Measurements from ENCODE around the gene DOCK9.

Gene DOCK9

GRCh38 chr13:98997011-98997730 lies 19.3 kb upstream of the DOCK9 start:
- no peak for DNase-seq

- DNase-seq, result no peak
Observed at GRCh38 chr13:98996046-98996445, 18.2 kb upstream of the DOCK9 start.

- no peak for DNase-seq
Observed at GRCh38 chr13:98994896-98995295, 17.0 kb upstream of the DOCK9 start.

- no peak for DNase-seq
Observed at GRCh38 chr13:98994080-98994479, 16.2 kb upstream of the DOCK9 start.

GRCh38 chr13:98992355-98992754 lies 14.5 kb upstream of the DOCK9 start:
- no peak for DNase-seq

GRCh38 chr13:98990701-98991100 lies 12.8 kb upstream of the DOCK9 start:
- DNase-seq, result no peak

- DNase-seq, result no peak
Observed at GRCh38 chr13:98989469-98990235, 11.8 kb upstream of the DOCK9 start.

- DNase-seq, result no peak
Observed at GRCh38 chr13:98988780-98989179, 10.9 kb upstream of the DOCK9 start.

- DNase-seq, result no peak
Observed at GRCh38 chr13:98988277-98988676, 10.4 kb upstream of the DOCK9 start.

- DNase-seq, result no peak
Observed at GRCh38 chr13:98987275-98987674, 9.4 kb upstream of the DOCK9 start.

GRCh38 chr13:98986226-98986846 lies 8.5 kb upstream of the DOCK9 start:
- no peak for DNase-seq

GRCh38 chr13:98985591-98985990 lies 7.7 kb upstream of the DOCK9 start:
- DNase-seq, result no peak

- DNase-seq, result no peak
Observed at GRCh38 chr13:98984983-98985382, 7.1 kb upstream of the DOCK9 start.

- peak in 1 of 2 experiments; percentile 20 for DNase-seq
Observed at GRCh38 chr13:98984118-98984517, 6.3 kb upstream of the DOCK9 start.

GRCh38 chr13:98983182-98983581 lies 5.3 kb upstream of the DOCK9 start:
- DNase-seq, result no peak

GRCh38 chr13:98981369-98982080 lies 3.7 kb upstream of the DOCK9 start:
- DNase-seq, result no peak

GRCh38 chr13:98979012-98979660 lies 1.3 kb upstream of the DOCK9 start:
- no peak for DNase-seq

- DNase-seq, result no peak
Observed at GRCh38 chr13:98978280-98978679, 416 bp upstream of the DOCK9 start.

GRCh38 chr13:98976941-98977340 lies 923 bp downstream of the DOCK9 start:
- no peak for DNase-seq

GRCh38 chr13:98976338-98976737 lies 1.5 kb downstream of the DOCK9 start:
- no peak for DNase-seq

GRCh38 chr13:98975822-98976261 lies 2.0 kb downstream of the DOCK9 start:
- DNase-seq, result no peak

GRCh38 chr13:98974053-98974452 lies 3.8 kb downstream of the DOCK9 start:
- DNase-seq, result no peak

GRCh38 chr13:98972627-98973026 lies 5.2 kb downstream of the DOCK9 start:
- DNase-seq, result no peak
